Measurements from ENCODE around the gene RAX2. TPM values are rescaled to one million over a fixed set of nuclear protein-coding genes. Genes with fewer than 3 reads are reported as not detected.

Gene RAX2
- total RNA-seq, 1 donor from 2014 or later: not detected

- TF ChIP-seq CTCF (conservative IDR thresholded peaks at IDR 0.05): no peak
- H3K27ac Mint-ChIP-seq (ENCODE audit: unreplicated experiment): peak overlapping the region; percentile 62
- H3K27me3 Mint-ChIP-seq (ENCODE audit: low read depth): no peaks in the 10 kb centered on the region
- DNase-seq (ENCODE audit: low read depth, low spot score): no peak
- H3K9me3 Mint-ChIP-seq: no peaks in the 10 kb centered on the region
- H3K4me3 Mint-ChIP-seq: no peak overlapping the region
- peaks cover 2% of the 10 kb centered on the region for H3K36me3 Mint-ChIP-seq (ENCODE audit: low read depth)
- H3K4me1 Mint-ChIP-seq: no peaks in the 10 kb centered on the region
Observed at GRCh38 chr19:3750211-3750610, 21.8 kb downstream of the RAX2 start.

- no peaks in the 10 kb centered on the region for H3K4me1 Mint-ChIP-seq
- no peak overlapping the region for H3K27ac Mint-ChIP-seq (ENCODE audit: unreplicated experiment)
- H3K4me3 Mint-ChIP-seq: no peak overlapping the region
- H3K27me3 Mint-ChIP-seq (ENCODE audit: low read depth): no peaks in the 10 kb centered on the region
- no peak for TF ChIP-seq CTCF (conservative IDR thresholded peaks at IDR 0.05)
- H3K9me3 Mint-ChIP-seq: no peaks in the 10 kb centered on the region
- DNase-seq (ENCODE audit: low read depth, low spot score): no peak
- no peaks in the 10 kb centered on the region for H3K36me3 Mint-ChIP-seq (ENCODE audit: low read depth)
Observed at GRCh38 chr19:3748965-3749364, 23.1 kb downstream of the RAX2 start.

GRCh38 chr19:3746371-3747056 is 25.5 kb downstream of the RAX2 start:
- H3K36me3 Mint-ChIP-seq (ENCODE audit: low read depth): no peaks in the 10 kb centered on the region

GRCh38 chr19:3745363-3746045 is 26.5 kb downstream of the RAX2 start:
- Mint-ChIP-seq H3K27ac (ENCODE audit: unreplicated experiment) (no peak overlapping the region), H3K9me3 (no peaks in the 10 kb centered on the region), H3K4me1 (no peaks in the 10 kb centered on the region), H3K4me3 (no peak overlapping the region), H3K27me3 (ENCODE audit: low read depth) (no peaks in the 10 kb centered on the region), H3K36me3 (ENCODE audit: low read depth) (no peaks in the 10 kb centered on the region)
- no peak for TF ChIP-seq CTCF (conservative IDR thresholded peaks at IDR 0.05)
- no peak for DNase-seq (ENCODE audit: low read depth, low spot score)

More at GRCh38 chr19:3746371-3747056, 25.5 kb downstream of the RAX2 start:
- H3K4me1 Mint-ChIP-seq: no peaks in the 10 kb centered on the region
- no peaks in the 10 kb centered on the region for H3K9me3 Mint-ChIP-seq
- H3K27ac Mint-ChIP-seq (ENCODE audit: unreplicated experiment): peak overlapping the region; percentile 35
- no peak for DNase-seq (ENCODE audit: low read depth, low spot score)
- no peak for TF ChIP-seq CTCF (conservative IDR thresholded peaks at IDR 0.05)
- H3K4me3 Mint-ChIP-seq: no peak overlapping the region
- no peaks in the 10 kb centered on the region for H3K27me3 Mint-ChIP-seq (ENCODE audit: low read depth)

- H3K4me3 Mint-ChIP-seq: no peak overlapping the region
- no peaks in the 10 kb centered on the region for H3K27me3 Mint-ChIP-seq (ENCODE audit: low read depth)
- H3K36me3 Mint-ChIP-seq (ENCODE audit: low read depth): no peaks in the 10 kb centered on the region
- DNase-seq (ENCODE audit: low read depth, low spot score): no peak
- no peak for TF ChIP-seq CTCF (conservative IDR thresholded peaks at IDR 0.05)
- no peaks in the 10 kb centered on the region for H3K9me3 Mint-ChIP-seq
- no peak overlapping the region for H3K27ac Mint-ChIP-seq (ENCODE audit: unreplicated experiment)
- no peaks in the 10 kb centered on the region for H3K4me1 Mint-ChIP-seq
Observed at GRCh38 chr19:3743486-3743885, 28.5 kb downstream of the RAX2 start.

Measured in neural crest cell (in vitro differentiated cells).